Gastroesophageal sphincter (tissue), 4 donors: ENCODE data around the gene TBC1D2B. TPM values are rescaled to one million over a fixed set of nuclear protein-coding genes. Genes with fewer than 3 reads are reported as not detected.

Experiments
- ATAC-seq: fragments of 150-250 bp; one replicate; pipeline ENCODE4 v1.9.1; 2016; ENCODE audit warnings: mild to moderate bottlenecking, moderate library complexity
- H3K27ac ChIP-seq, 4 donors: fragments of 200-600 bp; sonication (generic) in 3 of 4; 1 replicate in 3 of 4; 2 replicates in 1 of 4; pipeline ENCODE4 v1.5.1; 2016 to 2019
- H3K27me3 ChIP-seq: fragments of 200-600 bp; sonication (generic); one replicate; pipeline ENCODE4 v1.5.1; 2019
- H3K36me3 ChIP-seq, 2 donors: fragments of 200-600 bp; sonication (generic); one replicate each; pipeline ENCODE4 v1.5.1; 2019; ENCODE audit warnings: control low read depth in 1 of 2
- H3K4me1 ChIP-seq, 3 donors: fragments of 200-600 bp; sonication (generic); 1 replicate in 2 of 3; 2 replicates in 1 of 3; pipeline ENCODE4 v1.5.1; 2016 to 2019; ENCODE audit warnings: control low read depth in 2 of 3
- H3K4me3 ChIP-seq, 2 donors: fragments of 200-600 bp; sonication (generic); one replicate each; pipeline ENCODE4 v1.5.1; 2019; ENCODE audit warnings: mild to moderate bottlenecking in 1 of 2, moderate library complexity in 1 of 2
- H3K9me3 ChIP-seq, 3 donors: fragments of 200-600 bp; sonication (generic); one replicate each; pipeline ENCODE4 v1.5.1; 2017 to 2019; ENCODE audit warnings: control low read depth in 2 of 3
- EP300 ChIP-seq: sonication (generic); formaldehyde crosslinking; IDR thresholded peaks from one replicate; pipeline ENCODE4 v1.6.1; 2017; ENCODE audit warnings: antibody characterized with exemption, mild to moderate bottlenecking
- POLR2A ChIP-seq, 2 donors: fragments of 450-650 bp; IDR thresholded peaks; one replicate each; pipeline ENCODE4 v1.6.1; 2017; ENCODE audit warnings: antibody characterized with exemption in 2 of 2, mild to moderate bottlenecking in 2 of 2, moderate library complexity in 1 of 2
- POLR2AphosphoS5 ChIP-seq: sonication (generic); formaldehyde crosslinking; IDR thresholded peaks from one replicate; pipeline ENCODE4 v1.6.1; 2017; ENCODE audit warnings: antibody characterized with exemption
- WGBS, 2 donors: methylation state at CpG; one replicate each; pipeline ENCODE4 v1.1.5; 2018; ENCODE audit warnings: low coverage in 1 of 2; 5-methylcytosine and 5-hydroxymethylcytosine counted together
- total RNA-seq, 4 donors: library from RNA; depleted of rRNA; stranded (reverse); fragments of >200 nt; gene quantifications; one replicate each; pipeline ENCODE4 v1.1.0, GENCODE V29; 2016
- TF ChIP-seq, protein P1 (sequence below), 4 experiments: fragments of 200-600 bp in 2 of 4; fragments of 450-650 bp in 2 of 4; sonication (generic) in 1 of 4; IDR thresholded peaks; one replicate each; pipeline ENCODE4 v1.5.1; 2017 to 2019; ENCODE audit warnings: antibody characterized with exemption in 4 of 4, mild to moderate bottlenecking in 2 of 4, moderate library complexity in 2 of 4

Gene TBC1D2B
- total RNA-seq, 4 donors from 2014 or later, result 36.9 to 51.7 (median 46.5) TPM

DNA sequence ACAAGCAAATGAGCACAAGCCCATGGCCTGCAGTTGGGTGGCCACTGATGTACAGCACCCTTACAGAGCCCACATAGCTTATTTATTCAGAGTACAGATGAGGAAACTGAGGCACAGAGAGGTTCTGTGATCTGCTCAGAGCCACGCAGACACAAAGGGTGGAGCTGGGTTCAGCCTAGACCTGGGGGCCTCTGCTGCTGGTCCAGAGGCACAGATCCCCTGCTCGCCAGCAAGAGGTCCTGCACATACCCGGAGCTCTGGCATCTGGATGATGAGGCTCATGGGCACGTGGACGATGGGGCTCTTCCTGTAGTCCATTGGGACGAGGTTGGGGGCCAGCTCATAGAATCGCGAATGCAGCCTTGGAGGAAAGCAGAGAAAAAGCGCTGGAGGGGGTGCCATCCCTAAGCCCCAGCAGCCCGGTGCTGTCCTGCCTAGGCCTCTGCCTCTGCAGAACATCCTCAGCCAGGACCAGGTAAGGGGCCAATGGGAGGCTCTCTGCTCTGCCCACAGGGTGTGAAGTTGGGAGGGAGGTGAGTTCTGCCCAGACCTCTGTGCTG lies 33.5 kb upstream of the TBC1D2B start:
- Histone ChIP-seq H3K36me3 (no peaks in the 10 kb centered on the region), H3K27me3 (no peaks in the 10 kb centered on the region), H3K4me1 (peaks cover 0 to 4% (median 0%) of the 10 kb centered on the region in 3 donors), H3K9me3 (no peaks in the 10 kb centered on the region), H3K4me3 (no peak overlapping the region), H3K27ac (no peak overlapping the region)
- 85% methylated on average over 5 of the region's 10 CpGs; no CpG with 5 or more reads in 1 of the 2 donors for WGBS, 2 donors
- ATAC-seq, result no peak
- no peak for TF ChIP-seq EP300

DNA sequence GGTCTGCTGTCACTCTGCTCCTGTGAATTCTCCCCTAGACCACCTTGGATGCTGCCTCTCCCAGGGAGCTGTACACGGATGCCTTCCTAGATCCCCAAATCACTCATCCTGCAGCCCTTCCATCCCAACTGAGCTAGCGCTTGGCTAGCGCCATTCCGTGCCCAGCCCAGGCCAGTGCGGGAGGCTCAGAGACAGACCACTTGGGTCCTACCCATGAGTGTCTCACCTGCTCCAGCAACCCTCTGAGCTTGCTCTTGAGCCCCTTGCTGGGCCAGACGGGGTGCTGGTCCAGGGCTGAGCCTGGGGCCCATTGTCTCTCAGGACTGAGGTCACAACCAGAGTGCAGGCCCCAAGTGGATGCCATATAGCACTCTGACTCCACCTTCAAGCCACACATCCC lies 32.6 kb upstream of the TBC1D2B start:
- WGBS, 2 donors, result no CpG with 5 or more reads among the region's 6 CpGs
- TF ChIP-seq EP300 (no peak), POLR2A (IDR thresholded peaks at IDR 0.05) (no peak), POLR2AphosphoS5 (no peak)
- TF ChIP-seq, protein P1, sequence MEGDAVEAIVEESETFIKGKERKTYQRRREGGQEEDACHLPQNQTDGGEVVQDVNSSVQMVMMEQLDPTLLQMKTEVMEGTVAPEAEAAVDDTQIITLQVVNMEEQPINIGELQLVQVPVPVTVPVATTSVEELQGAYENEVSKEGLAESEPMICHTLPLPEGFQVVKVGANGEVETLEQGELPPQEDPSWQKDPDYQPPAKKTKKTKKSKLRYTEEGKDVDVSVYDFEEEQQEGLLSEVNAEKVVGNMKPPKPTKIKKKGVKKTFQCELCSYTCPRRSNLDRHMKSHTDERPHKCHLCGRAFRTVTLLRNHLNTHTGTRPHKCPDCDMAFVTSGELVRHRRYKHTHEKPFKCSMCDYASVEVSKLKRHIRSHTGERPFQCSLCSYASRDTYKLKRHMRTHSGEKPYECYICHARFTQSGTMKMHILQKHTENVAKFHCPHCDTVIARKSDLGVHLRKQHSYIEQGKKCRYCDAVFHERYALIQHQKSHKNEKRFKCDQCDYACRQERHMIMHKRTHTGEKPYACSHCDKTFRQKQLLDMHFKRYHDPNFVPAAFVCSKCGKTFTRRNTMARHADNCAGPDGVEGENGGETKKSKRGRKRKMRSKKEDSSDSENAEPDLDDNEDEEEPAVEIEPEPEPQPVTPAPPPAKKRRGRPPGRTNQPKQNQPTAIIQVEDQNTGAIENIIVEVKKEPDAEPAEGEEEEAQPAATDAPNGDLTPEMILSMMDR (IDR thresholded peaks at IDR 0.05), result no peak
- no peaks in the 10 kb centered on the region for H3K36me3 ChIP-seq
- H3K4me3 ChIP-seq, result no peak overlapping the region
- ATAC-seq, result no peak
- H3K27ac ChIP-seq, result no peak overlapping the region
- H3K4me1 ChIP-seq, result peaks cover 0 to 4% (median 0%) of the 10 kb centered on the region in 3 donors
- H3K27me3 ChIP-seq, result no peaks in the 10 kb centered on the region
- no peaks in the 10 kb centered on the region for H3K9me3 ChIP-seq

DNA sequence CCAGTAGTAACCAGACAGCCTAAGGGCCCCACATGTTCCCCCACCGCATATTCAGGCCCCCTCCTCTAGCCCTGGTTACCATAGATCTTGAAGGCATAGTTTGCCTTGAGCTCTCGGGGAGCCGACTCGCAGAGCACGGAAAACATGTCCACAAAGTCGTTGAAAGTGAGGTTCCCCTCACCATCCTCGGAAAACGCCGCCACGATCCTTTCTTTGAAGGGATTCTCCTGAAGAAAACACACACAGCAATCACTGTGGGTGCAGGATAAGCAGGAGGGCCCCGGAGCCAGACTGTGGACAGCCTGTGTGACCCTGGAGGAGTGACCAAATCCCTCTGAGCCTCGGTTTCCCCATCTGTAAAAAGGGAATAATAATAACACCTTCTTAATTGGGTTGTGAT lies 31.6 kb upstream of the TBC1D2B start:
- Histone ChIP-seq H3K4me3 (no peak overlapping the region), H3K27ac (no peak overlapping the region), H3K36me3 (no peaks in the 10 kb centered on the region), H3K4me1 (peaks cover 0 to 4% (median 0%) of the 10 kb centered on the region in 3 donors), H3K27me3 (no peaks in the 10 kb centered on the region), H3K9me3 (no peaks in the 10 kb centered on the region)
- ATAC-seq, result no peak
- WGBS, 2 donors, result 100% methylated on average over 2 of the region's 12 CpGs; no CpG with 5 or more reads in 1 of the 2 donors
- no peak for TF ChIP-seq POLR2AphosphoS5
- TF ChIP-seq, protein P1 (IDR thresholded peaks at IDR 0.05), result no peak
- TF ChIP-seq POLR2A (IDR thresholded peaks at IDR 0.05), result no peak
- no peak for TF ChIP-seq EP300

GRCh38 chr15:78108300-78109084 lies 31.0 kb upstream of the TBC1D2B start:
- H3K27me3 ChIP-seq, result no peaks in the 10 kb centered on the region
- peaks cover 0 to 4% (median 0%) of the 10 kb centered on the region in 3 donors for H3K4me1 ChIP-seq
- no peak overlapping the region for H3K4me3 ChIP-seq
- no peak overlapping the region for H3K27ac ChIP-seq
- TF ChIP-seq EP300, result no peak
- TF ChIP-seq, protein P1 (IDR thresholded peaks at IDR 0.05), result peak in 3 of 4 experiments; percentile 95 to 97 (median 97)
- ATAC-seq, result peak; percentile 83
- H3K36me3 ChIP-seq, result no peaks in the 10 kb centered on the region
- WGBS, 2 donors, result 63% methylated on average over 2 of the region's 11 CpGs
- H3K9me3 ChIP-seq, result no peaks in the 10 kb centered on the region

DNA sequence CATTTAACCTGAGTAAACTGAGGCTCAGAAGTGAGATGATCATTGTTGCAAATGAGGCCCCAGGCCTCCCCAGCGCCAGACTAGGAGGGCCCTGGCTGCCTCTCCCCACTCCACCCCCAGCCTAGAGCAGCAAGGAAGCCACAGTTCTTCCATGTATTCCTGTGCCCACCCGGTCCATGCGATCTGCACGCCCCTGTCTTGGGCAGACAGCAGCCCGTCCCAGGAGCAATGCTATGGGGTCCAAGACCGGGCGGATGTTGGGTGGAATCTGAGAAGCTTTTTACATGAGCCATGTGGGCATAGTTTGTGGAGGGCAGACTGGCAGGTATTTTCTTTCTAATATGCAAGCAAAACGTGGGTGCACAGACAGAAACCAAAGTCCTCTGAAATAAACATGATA lies 30.0 kb upstream of the TBC1D2B start:
- H3K27me3 ChIP-seq, result no peaks in the 10 kb centered on the region
- H3K9me3 ChIP-seq, result no peaks in the 10 kb centered on the region
- no peak for ATAC-seq
- no peaks in the 10 kb centered on the region for H3K36me3 ChIP-seq
- peaks cover 0 to 4% (median 0%) of the 10 kb centered on the region in 3 donors for H3K4me1 ChIP-seq
- 40 to 94% methylated on average over 1 to 2 of the region's 8 CpGs for WGBS, 2 donors
- no peak for TF ChIP-seq POLR2A (IDR thresholded peaks at IDR 0.05)
- TF ChIP-seq POLR2AphosphoS5, result no peak
- TF ChIP-seq, protein P1 (IDR thresholded peaks at IDR 0.05), result no peak
- no peak for TF ChIP-seq EP300
- no peak overlapping the region for H3K27ac ChIP-seq
- H3K4me3 ChIP-seq, result no peak overlapping the region
